Transverse colon (tissue), 4 donors: Measurements from ENCODE around the gene SEZ6. TPM values are rescaled to one million over a fixed set of nuclear protein-coding genes. Genes with fewer than 3 reads are reported as not detected.

Source experiments
- DNase-seq: peaks from one replicate; pipeline ENCODE4 v3.0.0-alpha.2; 2019
- H3K27ac ChIP-seq, 4 donors: fragments of 200-600 bp; sonication (generic); 2 replicates each; pipeline ENCODE4 v1.5.1; 2016 to 2018; ENCODE audit warnings: inconsistent platforms in 4 of 4
- H3K27me3 ChIP-seq: fragments of 200-600 bp; sonication (generic); 2 replicates; pipeline ENCODE4 v1.5.1; 2017; ENCODE audit warnings: inconsistent platforms
- H3K36me3 ChIP-seq, 4 donors: fragments of 200-600 bp; sonication (generic); 2 replicates each; pipeline ENCODE4 v1.5.1; 2017 to 2019; ENCODE audit warnings: inconsistent platforms in 4 of 4
- H3K4me1 ChIP-seq, 4 donors: fragments of 200-600 bp; sonication (generic); 2 replicates each; pipeline ENCODE4 v1.5.1; 2017 to 2020; ENCODE audit warnings: inconsistent platforms in 4 of 4
- H3K4me3 ChIP-seq, 4 donors: fragments of 200-600 bp; sonication (generic); 1 replicate in 1 of 4; 2 replicates in 3 of 4; pipeline versions ENCODE4 v1.5.1 to v1.6.1; 2017 to 2019; ENCODE audit warnings: inconsistent platforms in 4 of 4
- H3K9me3 ChIP-seq, 2 donors: fragments of 200-600 bp; sonication (generic); 2 replicates each; pipeline ENCODE4 v1.5.1; 2017 to 2019; ENCODE audit warnings: inconsistent platforms in 2 of 2
- EP300 ChIP-seq: sonication (generic); formaldehyde crosslinking; IDR thresholded peaks from one replicate; pipeline ENCODE4 v1.6.1; 2017; ENCODE audit warnings: antibody characterized with exemption, low read depth
- POLR2A ChIP-seq: fragments of 450-650 bp; IDR thresholded peaks from one replicate; pipeline ENCODE4 v1.6.1; 2016; ENCODE audit warnings: antibody characterized with exemption, mild to moderate bottlenecking, moderate library complexity
- POLR2AphosphoS5 ChIP-seq, 3 donors: sonication (generic); formaldehyde crosslinking; IDR thresholded peaks; one replicate each; pipeline ENCODE4 v1.6.1; 2016; ENCODE audit warnings: antibody characterized with exemption in 3 of 3
- WGBS, 2 donors: methylation state at CpG; one replicate each; pipeline ENCODE4 v1.1.5; 2018; ENCODE audit warnings: low coverage in 1 of 2; 5-methylcytosine and 5-hydroxymethylcytosine counted together
- in situ Hi-C, 4 donors: fragments of 200-750 bp; cut with MboI; loops; one replicate each; pipeline versions ENCODE4 v1.15.0 to v1.15.1; 2017; ENCODE audit warnings: low sequenced_read_pairs in 3 of 4, low pct_ligation_motif_present in 1 of 4, low pct_unique_long_range_greater_than_20kb in 1 of 4
- intact Hi-C: fragments of 100-400 bp; cut with DNase I; formaldehyde crosslinking; loops from one replicate; pipeline ENCODE4 v1.15.1; 2023; ENCODE audit warnings: low total_unique reads
- total RNA-seq, 4 donors: library from RNA; depleted of rRNA; stranded (reverse); fragments of >200 nt; gene quantifications; one replicate each; pipeline ENCODE4 v1.1.0, GENCODE V29; 2016
- TF ChIP-seq, protein P1 (sequence below), 5 experiments: fragments of 200-600 bp in 3 of 5; fragments of 450-650 bp in 2 of 5; sonication (generic) in 3 of 5; IDR thresholded peaks; 1 replicate in 2 of 5; 2 replicates in 3 of 5; pipeline ENCODE4 v1.5.1; 2016 to 2017; ENCODE audit warnings: antibody characterized with exemption in 5 of 5, inconsistent platforms in 3 of 5, mild to moderate bottlenecking in 2 of 5, moderate library complexity in 1 of 5

Gene SEZ6
- total RNA-seq, 4 donors from 2014 or later, result 0.14 TPM; not detected in 3

DNA sequence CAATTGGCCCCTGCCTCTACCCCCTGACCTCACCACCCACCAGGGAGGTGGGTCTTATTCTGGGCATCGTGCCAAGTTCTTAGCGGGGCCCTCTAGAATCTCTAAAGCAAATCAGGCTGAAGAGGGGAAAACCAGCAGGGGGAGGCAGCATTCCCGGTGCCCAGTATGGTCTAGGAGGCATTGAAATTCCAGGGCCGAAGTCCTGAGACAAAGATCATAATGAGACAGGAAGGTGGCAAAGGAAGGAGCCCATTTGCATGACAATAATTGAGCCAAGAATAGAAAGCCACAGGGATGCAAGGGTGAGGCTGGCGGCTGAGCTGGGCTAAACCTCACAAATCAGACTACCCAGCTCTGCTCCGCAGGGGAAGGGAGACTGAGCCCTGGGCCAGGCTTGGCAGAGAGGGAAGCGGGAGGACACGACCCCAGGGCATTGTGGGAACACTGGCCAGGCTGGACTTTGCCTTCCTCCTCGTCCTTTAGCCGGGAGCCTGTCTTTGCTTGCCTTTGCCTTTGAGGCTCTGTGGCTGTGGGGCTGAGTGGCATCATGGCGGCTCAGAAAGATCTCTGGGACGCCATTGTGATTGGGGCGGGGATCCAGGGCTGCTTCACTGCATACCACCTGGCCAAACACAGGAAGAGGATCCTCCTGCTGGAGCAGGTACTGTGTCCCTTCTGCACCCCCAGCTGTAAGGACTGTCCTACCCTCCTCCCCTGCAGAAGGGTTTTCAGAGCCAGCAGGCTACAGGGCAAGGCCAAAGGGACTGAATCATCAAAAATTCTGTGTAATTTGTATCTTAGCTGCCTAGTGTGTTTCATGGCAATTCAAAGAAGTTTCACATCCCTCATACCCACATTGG, 37.1 kb upstream of the SEZ6 start, which contains the start of gene PIPOX:
Gene PIPOX, plus strand, starts transcription at position 463 of the 860 bp plus-strand sequence. Its CDS starts 85 bp downstream, at position 548.
- WGBS, 2 donors, result 42 to 56% methylated on average over 5 to 13 of the region's 13 CpGs
- TF ChIP-seq EP300 (no peak), POLR2A (no peak), POLR2AphosphoS5 (IDR thresholded peaks at IDR 0.05) (no peak)
- TF ChIP-seq, protein P1, sequence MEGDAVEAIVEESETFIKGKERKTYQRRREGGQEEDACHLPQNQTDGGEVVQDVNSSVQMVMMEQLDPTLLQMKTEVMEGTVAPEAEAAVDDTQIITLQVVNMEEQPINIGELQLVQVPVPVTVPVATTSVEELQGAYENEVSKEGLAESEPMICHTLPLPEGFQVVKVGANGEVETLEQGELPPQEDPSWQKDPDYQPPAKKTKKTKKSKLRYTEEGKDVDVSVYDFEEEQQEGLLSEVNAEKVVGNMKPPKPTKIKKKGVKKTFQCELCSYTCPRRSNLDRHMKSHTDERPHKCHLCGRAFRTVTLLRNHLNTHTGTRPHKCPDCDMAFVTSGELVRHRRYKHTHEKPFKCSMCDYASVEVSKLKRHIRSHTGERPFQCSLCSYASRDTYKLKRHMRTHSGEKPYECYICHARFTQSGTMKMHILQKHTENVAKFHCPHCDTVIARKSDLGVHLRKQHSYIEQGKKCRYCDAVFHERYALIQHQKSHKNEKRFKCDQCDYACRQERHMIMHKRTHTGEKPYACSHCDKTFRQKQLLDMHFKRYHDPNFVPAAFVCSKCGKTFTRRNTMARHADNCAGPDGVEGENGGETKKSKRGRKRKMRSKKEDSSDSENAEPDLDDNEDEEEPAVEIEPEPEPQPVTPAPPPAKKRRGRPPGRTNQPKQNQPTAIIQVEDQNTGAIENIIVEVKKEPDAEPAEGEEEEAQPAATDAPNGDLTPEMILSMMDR (IDR thresholded peaks at IDR 0.05), result no peak
- DNase-seq, result peak; percentile 15
- H3K4me3 ChIP-seq, result no peak within 1 kb of the TSS
- H3K4me1 ChIP-seq, result peaks cover 0 to 7% (median 0%) of the 10 kb centered on the region in 4 donors
- peak within 1 kb of the TSS in 2 of 4 donors; percentile 37 for H3K27ac ChIP-seq
- in situ Hi-C loops (no loop called here), intact Hi-C loops (no loop called here)
- H3K9me3 ChIP-seq, result no peaks in the 10 kb centered on the region
- H3K36me3 ChIP-seq, result no peaks in the 10 kb centered on the region
- H3K27me3 ChIP-seq, result peaks cover 5% of the 10 kb centered on the region

DNA sequence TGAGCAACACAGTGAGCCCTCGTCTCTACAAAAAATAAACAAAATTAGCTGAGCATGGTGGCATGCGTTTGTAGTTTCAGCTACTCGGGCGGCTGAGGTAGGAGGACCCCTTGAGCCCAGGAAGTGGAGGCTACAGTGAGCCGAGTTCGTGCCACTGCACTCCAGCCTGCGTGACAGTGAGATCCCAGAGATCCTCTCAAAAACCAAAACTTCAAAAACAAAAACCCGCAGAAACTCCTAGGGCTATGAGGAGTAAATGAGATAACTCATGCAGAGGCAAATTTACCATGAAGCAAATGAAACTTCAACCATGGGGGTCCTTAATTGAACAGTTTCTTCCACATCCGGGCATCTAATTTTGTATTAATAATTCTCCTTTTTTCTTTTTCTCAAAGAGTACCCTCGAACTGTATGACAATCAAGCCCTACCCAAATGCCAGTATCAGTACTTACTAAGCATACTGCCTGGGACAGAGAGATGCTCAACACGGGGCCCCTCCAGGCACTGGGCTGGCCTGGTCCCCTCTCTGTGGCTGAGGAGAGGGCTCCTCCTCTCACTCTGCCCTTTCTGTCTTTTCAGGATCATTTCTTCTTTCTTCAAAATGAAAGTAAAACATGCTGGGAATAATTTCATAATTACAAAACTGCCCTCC, 36.3 kb upstream of the SEZ6 start:
- Histone ChIP-seq H3K4me3 (no peak overlapping the region), H3K27ac (no peak overlapping the region), H3K36me3 (no peaks in the 10 kb centered on the region), H3K27me3 (peaks cover 5% of the 10 kb centered on the region), H3K4me1 (peaks cover 0 to 7% (median 0%) of the 10 kb centered on the region in 4 donors), H3K9me3 (no peaks in the 10 kb centered on the region)
- DNase-seq, result no peak
- intact Hi-C loops, result no loop called here
- in situ Hi-C loops, result no loop called here
- TF ChIP-seq POLR2AphosphoS5 (IDR thresholded peaks at IDR 0.05), result no peak
- 64 to 77% methylated on average over 3 to 11 of the region's 11 CpGs for WGBS, 2 donors

DNA sequence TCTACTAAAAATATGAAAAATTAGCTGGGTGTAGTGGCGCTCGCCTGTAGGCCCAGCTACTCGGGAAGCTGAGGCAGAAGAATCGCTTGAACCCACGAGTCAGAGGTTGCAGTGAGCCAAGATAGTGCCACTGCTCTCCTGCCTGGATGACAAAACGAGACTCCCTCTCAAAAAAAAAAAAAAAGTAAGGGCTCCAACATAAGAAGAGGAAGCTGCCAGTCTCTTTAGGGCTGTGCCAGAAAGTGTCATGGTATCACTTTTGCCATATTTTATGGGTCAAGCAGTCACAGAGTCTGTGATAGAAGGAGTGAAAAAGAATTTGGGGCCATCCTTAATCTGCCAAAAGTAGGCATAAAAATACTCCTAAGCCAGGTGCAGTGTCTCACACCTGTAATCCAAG, 35.7 kb upstream of the SEZ6 start:
- in situ Hi-C loops (no loop called here), intact Hi-C loops (no loop called here)
- no peak overlapping the region for H3K4me3 ChIP-seq
- H3K27me3 ChIP-seq, result peaks cover 7% of the 10 kb centered on the region
- no peak overlapping the region for H3K27ac ChIP-seq
- DNase-seq, result no peak
- TF ChIP-seq, protein P1 (IDR thresholded peaks at IDR 0.05), result no peak
- no peak for TF ChIP-seq POLR2A
- no peak for TF ChIP-seq EP300
- TF ChIP-seq POLR2AphosphoS5 (IDR thresholded peaks at IDR 0.05), result no peak
- no peaks in the 10 kb centered on the region for H3K9me3 ChIP-seq
- peaks cover 0 to 7% (median 0%) of the 10 kb centered on the region in 4 donors for H3K4me1 ChIP-seq
- WGBS, 2 donors, result 87% methylated on average over 6 of the region's 6 CpGs; no CpG with 5 or more reads in 1 of the 2 donors
- no peaks in the 10 kb centered on the region for H3K36me3 ChIP-seq

DNA sequence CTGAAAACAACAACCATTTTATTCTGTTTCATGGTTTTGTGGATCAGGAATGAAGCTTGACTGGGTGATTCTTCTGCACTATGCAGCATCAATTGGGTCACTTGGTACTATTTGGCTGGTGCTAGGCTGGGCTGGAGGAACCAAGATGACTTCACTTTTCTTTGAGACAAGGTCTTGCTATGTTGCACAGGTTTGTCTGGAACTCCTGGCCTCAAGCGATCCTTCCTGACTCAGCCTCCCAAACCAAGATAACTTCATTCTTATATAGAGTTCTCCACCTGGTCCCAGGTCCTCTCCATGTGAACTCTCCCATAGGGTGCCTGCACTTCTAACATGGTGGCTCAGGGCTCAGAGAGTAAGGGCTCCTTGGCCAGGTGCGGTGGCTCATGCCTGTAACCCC, 35.3 kb upstream of the SEZ6 start:
- Histone ChIP-seq H3K27me3 (peaks cover 11% of the 10 kb centered on the region), H3K4me1 (peaks cover 0 to 7% (median 0%) of the 10 kb centered on the region in 4 donors), H3K27ac (no peak overlapping the region), H3K36me3 (no peaks in the 10 kb centered on the region), H3K9me3 (no peaks in the 10 kb centered on the region), H3K4me3 (no peak overlapping the region)
- intact Hi-C loops, result no loop called here
- TF ChIP-seq EP300 (no peak), POLR2AphosphoS5 (IDR thresholded peaks at IDR 0.05) (no peak), POLR2A (no peak)
- TF ChIP-seq, protein P1 (IDR thresholded peaks at IDR 0.05), result no peak
- in situ Hi-C loops, result no loop called here
- WGBS, 2 donors, result 100% methylated on average over 2 of the region's 2 CpGs; no CpG with 5 or more reads in 1 of the 2 donors
- DNase-seq, result no peak
